HFFc6 (cell line): ENCODE results near the gene RBMS3. TPM values are rescaled to one million over a fixed set of nuclear protein-coding genes. Genes with fewer than 3 reads are reported as not detected.
A peak's percentile ranks its signal among the peaks of the same experiment; 100 is the strongest.

Source experiments
- DNase-seq: peaks from one replicate; pipeline ENCODE4 v3.0.0-alpha.2; 2018
- H3K27ac Mint-ChIP-seq: 2 replicates; pipeline ENCODE4 v1.8.0; 2020; ENCODE audit warnings: mild to moderate bottlenecking, mixed read lengths
- H3K27me3 Mint-ChIP-seq: 2 replicates; pipeline ENCODE4 v1.8.0; 2021; ENCODE audit warnings: mild to moderate bottlenecking, moderate library complexity, mixed read lengths; ENCODE audit not compliant: insufficient read depth
- H3K36me3 Mint-ChIP-seq: 2 replicates; pipeline ENCODE4 v1.8.0; 2021; ENCODE audit warnings: low read depth, mixed read lengths
- H3K4me1 Mint-ChIP-seq: 2 replicates; pipeline ENCODE4 v1.8.0; 2020; ENCODE audit warnings: low read depth, mixed read lengths
- H3K4me3 Mint-ChIP-seq: 2 replicates; pipeline ENCODE4 v1.8.0; 2020; ENCODE audit warnings: mild to moderate bottlenecking, moderate library complexity, mixed read lengths
- H3K9me3 Mint-ChIP-seq: 2 replicates; pipeline ENCODE4 v1.8.0; 2020; ENCODE audit warnings: mild to moderate bottlenecking, mixed read lengths
- CTCF ChIP-seq: fragments of 200-600 bp; sonication (generic); IDR thresholded peaks from 2 replicates; pipeline ENCODE4 v1.5.0; 2021; ENCODE audit warnings: antibody characterized with exemption, mild to moderate bottlenecking
- total RNA-seq, 6 experiments: library from RNA; stranded (reverse); fragmentation: NEBNext Ultra II Directional; extraction: Animal tissue kit (Norgen Biotek cat#: 25700); gene quantifications; 2 replicates in 1 of 6; 3 replicates in 5 of 6; pipeline ENCODE4 v1.2.3, GENCODE V29; 2021

RBMS3 gene
- total RNA-seq, 6 experiments from 2014 or later, result 22.8 to 46.9 (median 39.4) TPM

- no peaks in the 10 kb centered on the region for H3K27me3 Mint-ChIP-seq
- H3K4me1 Mint-ChIP-seq, result peaks cover 49% of the 10 kb centered on the region
- TF ChIP-seq CTCF, result no peak
- H3K27ac Mint-ChIP-seq, result no peak overlapping the region
- H3K36me3 Mint-ChIP-seq, result no peaks in the 10 kb centered on the region
- no peak overlapping the region for H3K4me3 Mint-ChIP-seq
- no peaks in the 10 kb centered on the region for H3K9me3 Mint-ChIP-seq
- no peak for DNase-seq
Observed at GRCh38 chr3:29427266-29428103, 146.6 kb downstream of the RBMS3 start.

GRCh38 chr3:29429055-29429679, 148.3 kb downstream of the RBMS3 start:
- no peak for DNase-seq
- no peaks in the 10 kb centered on the region for H3K9me3 Mint-ChIP-seq
- H3K4me1 Mint-ChIP-seq, result peaks cover 63% of the 10 kb centered on the region
- no peak overlapping the region for H3K27ac Mint-ChIP-seq
- H3K36me3 Mint-ChIP-seq, result no peaks in the 10 kb centered on the region; the same call in 1 of the 2 replicates
- TF ChIP-seq CTCF, result no peak
- H3K4me3 Mint-ChIP-seq, result no peak overlapping the region
- H3K27me3 Mint-ChIP-seq, result no peaks in the 10 kb centered on the region

GRCh38 chr3:29430558-29430971, 149.7 kb downstream of the RBMS3 start:
- Mint-ChIP-seq H3K27ac (peak overlapping the region; percentile 65), H3K4me1 (peaks cover 69% of the 10 kb centered on the region), H3K4me3 (peak overlapping the region; percentile 39), H3K9me3 (no peaks in the 10 kb centered on the region), H3K36me3 (peaks cover 9% of the 10 kb centered on the region), H3K27me3 (no peaks in the 10 kb centered on the region)
- DNase-seq, result peak; percentile 32
- no peak for TF ChIP-seq CTCF

- no peak overlapping the region for H3K4me3 Mint-ChIP-seq
- H3K9me3 Mint-ChIP-seq, result no peaks in the 10 kb centered on the region
- no peak overlapping the region for H3K27ac Mint-ChIP-seq
- H3K27me3 Mint-ChIP-seq, result no peaks in the 10 kb centered on the region
- peaks cover 18% of the 10 kb centered on the region for H3K36me3 Mint-ChIP-seq
- H3K4me1 Mint-ChIP-seq, result peaks cover 75% of the 10 kb centered on the region
- no peak for DNase-seq
- TF ChIP-seq CTCF, result no peak
Observed at GRCh38 chr3:29436612-29437323, 155.9 kb downstream of the RBMS3 start.

- Mint-ChIP-seq H3K9me3 (no peaks in the 10 kb centered on the region), H3K27me3 (no peaks in the 10 kb centered on the region), H3K4me1 (peaks cover 58% of the 10 kb centered on the region), H3K4me3 (no peak overlapping the region), H3K36me3 (peaks cover 21% of the 10 kb centered on the region), H3K27ac (peak overlapping the region; percentile 1; the same call in 1 of the 2 replicates)
- no peak for TF ChIP-seq CTCF
- no peak for DNase-seq
Observed at GRCh38 chr3:29438580-29438979, 157.7 kb downstream of the RBMS3 start.
